NCI-H226 (cell line): ENCODE data around the gene B3GNT2.
"Not testable (repeated sequence)": the region's sequence is repeated elsewhere in the genome, so short reads cannot be mapped to it uniquely, and the experiment has no call there.

Source experiments
- DNase-seq: peaks from one replicate; pipeline ENCODE4 v3.0.0-alpha.2; 2015

B3GNT2 gene

GRCh38 chr2:62248226-62248625, 52.3 kb downstream of the B3GNT2 start:
- DNase-seq = no peak

- DNase-seq = no peak
These were observed 54.3 kb downstream of the B3GNT2 start for GRCh38 chr2:62250239-62250638.

GRCh38 chr2:62254424-62255266, 58.7 kb downstream of the B3GNT2 start:
- peak; percentile 17 for DNase-seq

GRCh38 chr2:62257466-62257865, 61.6 kb downstream of the B3GNT2 start:
- no peak for DNase-seq

- no peak for DNase-seq
These were observed 67.3 kb downstream of the B3GNT2 start for GRCh38 chr2:62263076-62263715.

GRCh38 chr2:62264186-62264585, 68.3 kb downstream of the B3GNT2 start:
- DNase-seq = no peak

GRCh38 chr2:62265106-62265505, 69.2 kb downstream of the B3GNT2 start:
- no peak for DNase-seq

GRCh38 chr2:62266433-62267038, 70.6 kb downstream of the B3GNT2 start:
- peak; percentile 82 for DNase-seq

- DNase-seq = no peak
These were observed 71.8 kb downstream of the B3GNT2 start for GRCh38 chr2:62267696-62268095.

- not testable (repeated sequence) for DNase-seq
These were observed 72.8 kb downstream of the B3GNT2 start for GRCh38 chr2:62268681-62269188.

- DNase-seq = peak; percentile 46
These were observed 74.8 kb downstream of the B3GNT2 start for GRCh38 chr2:62270728-62271127.
